A549 treated with AZD2906 at 1 μM for 4 hours (cell line): ENCODE measurements around the gene SERINC5. TPM values are rescaled to one million over a fixed set of nuclear protein-coding genes. Genes with fewer than 3 reads are reported as not detected.

ENCODE experiments used
- total RNA-seq: library from RNA; stranded (reverse); fragments of 200-300 nt; extraction: Qiagen RNA extraction; gene quantifications from 5 replicates; pipeline ENCODE4 v1.2.3, GENCODE V29; 2022

Gene SERINC5
- total RNA-seq = 4.6 to 7.2 TPM (median 5.5 TPM) in 5 replicates

DNA sequence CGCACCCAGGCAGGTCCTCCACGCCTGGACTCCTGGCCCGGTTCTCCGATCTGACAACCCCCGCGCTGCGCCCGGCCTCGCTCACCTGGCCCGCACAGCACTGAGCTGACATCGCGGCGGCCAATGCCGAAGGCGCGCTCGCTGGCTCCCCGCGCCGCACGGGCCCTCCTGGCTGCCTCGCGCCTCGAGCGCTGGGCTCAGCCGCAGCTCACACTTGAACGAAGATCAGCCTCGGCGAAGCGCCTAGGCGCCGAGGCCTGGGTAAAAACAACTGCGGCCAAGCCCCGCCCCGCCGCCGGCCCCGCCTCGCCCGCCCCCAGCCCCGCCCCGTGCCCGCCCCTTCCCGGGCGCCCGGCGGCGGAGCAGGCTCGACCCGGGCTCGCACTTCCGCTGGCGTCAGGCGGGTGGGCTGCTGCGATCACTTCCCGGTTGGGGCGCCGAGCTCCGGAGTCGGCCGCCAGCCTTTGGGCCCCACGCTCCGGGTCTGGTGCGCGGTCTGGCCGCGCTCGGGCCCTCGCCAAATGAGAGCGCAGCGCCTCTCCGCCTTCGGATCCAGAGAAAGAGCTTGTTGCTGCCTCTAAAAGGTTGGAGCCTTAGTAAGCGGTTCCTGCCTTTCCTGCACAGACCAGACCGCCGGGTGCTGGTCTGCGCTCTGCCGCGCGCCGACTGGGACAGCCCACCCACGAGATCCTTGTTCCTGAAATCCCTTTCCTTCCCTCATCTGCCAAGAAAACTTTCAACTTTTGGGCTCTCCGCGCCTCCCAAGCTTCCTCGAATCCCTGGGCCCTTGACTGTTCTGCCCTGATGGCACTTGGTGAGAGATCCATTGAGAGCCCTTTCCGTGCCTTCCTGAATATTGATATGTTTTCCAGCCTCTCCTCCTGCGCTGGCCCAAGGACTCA, at the start of gene SERINC5:
TSS of gene SERINC5 (minus strand) at position 238 of the 902 bp plus-strand sequence. CDS start at position 112, 126 bp downstream.

Other genes with a start within 250 kb of the SERINC5 start
- gene THBS4, start 220.7 kb downstream of the SERINC5 start, total RNA-seq = 0.03 to 0.07 TPM (median 0.06 TPM) in 3 of 5 replicates, not detected in the others
- gene SPZ1, start 64.0 kb upstream of the SERINC5 start, total RNA-seq = not detected in 5 replicates
- 10.3 to 15.4 TPM (median 13.3 TPM) in 5 replicates for gene ZFYVE16, start 152.0 kb upstream of the SERINC5 start, total RNA-seq
- gene FAM151B, start 232.1 kb upstream of the SERINC5 start, total RNA-seq = 1.0 to 1.7 TPM (median 1.7 TPM) in 5 replicates